Gastroesophageal sphincter (tissue), 4 donors: Measurements from ENCODE around the gene SPTBN5. TPM values are rescaled to one million over a fixed set of nuclear protein-coding genes. Genes with fewer than 3 reads are reported as not detected.

Experiments used
- ATAC-seq: fragments of 150-250 bp; one replicate; pipeline ENCODE4 v1.9.1; 2016; ENCODE audit warnings: mild to moderate bottlenecking, moderate library complexity
- H3K27ac ChIP-seq, 4 donors: fragments of 200-600 bp; sonication (generic) in 3 of 4; 1 replicate in 3 of 4; 2 replicates in 1 of 4; pipeline ENCODE4 v1.5.1; 2016 to 2019
- H3K27me3 ChIP-seq: fragments of 200-600 bp; sonication (generic); one replicate; pipeline ENCODE4 v1.5.1; 2019
- H3K36me3 ChIP-seq, 2 donors: fragments of 200-600 bp; sonication (generic); one replicate each; pipeline ENCODE4 v1.5.1; 2019; ENCODE audit warnings: control low read depth in 1 of 2
- H3K4me1 ChIP-seq, 3 donors: fragments of 200-600 bp; sonication (generic); 1 replicate in 2 of 3; 2 replicates in 1 of 3; pipeline ENCODE4 v1.5.1; 2016 to 2019; ENCODE audit warnings: control low read depth in 2 of 3
- H3K4me3 ChIP-seq, 2 donors: fragments of 200-600 bp; sonication (generic); one replicate each; pipeline ENCODE4 v1.5.1; 2019; ENCODE audit warnings: mild to moderate bottlenecking in 1 of 2, moderate library complexity in 1 of 2
- H3K9me3 ChIP-seq, 3 donors: fragments of 200-600 bp; sonication (generic); one replicate each; pipeline ENCODE4 v1.5.1; 2017 to 2019; ENCODE audit warnings: control low read depth in 2 of 3
- EP300 ChIP-seq: sonication (generic); formaldehyde crosslinking; IDR thresholded peaks from one replicate; pipeline ENCODE4 v1.6.1; 2017; ENCODE audit warnings: antibody characterized with exemption, mild to moderate bottlenecking
- POLR2A ChIP-seq, 2 donors: fragments of 450-650 bp; IDR thresholded peaks; one replicate each; pipeline ENCODE4 v1.6.1; 2017; ENCODE audit warnings: antibody characterized with exemption in 2 of 2, mild to moderate bottlenecking in 2 of 2, moderate library complexity in 1 of 2
- POLR2AphosphoS5 ChIP-seq: sonication (generic); formaldehyde crosslinking; IDR thresholded peaks from one replicate; pipeline ENCODE4 v1.6.1; 2017; ENCODE audit warnings: antibody characterized with exemption
- WGBS, 2 donors: methylation state at CpG; one replicate each; pipeline ENCODE4 v1.1.5; 2018; ENCODE audit warnings: low coverage in 1 of 2; 5-methylcytosine and 5-hydroxymethylcytosine counted together
- total RNA-seq, 4 donors: library from RNA; depleted of rRNA; stranded (reverse); fragments of >200 nt; gene quantifications; one replicate each; pipeline ENCODE4 v1.1.0, GENCODE V29; 2016
- TF ChIP-seq, protein P1 (sequence below), 4 experiments: fragments of 200-600 bp in 2 of 4; fragments of 450-650 bp in 2 of 4; sonication (generic) in 1 of 4; IDR thresholded peaks; one replicate each; pipeline ENCODE4 v1.5.1; 2017 to 2019; ENCODE audit warnings: antibody characterized with exemption in 4 of 4, mild to moderate bottlenecking in 2 of 4, moderate library complexity in 2 of 4

Gene SPTBN5
- total RNA-seq, 4 donors from 2014 or later: 0.13 to 0.93 (median 0.38) TPM

DNA sequence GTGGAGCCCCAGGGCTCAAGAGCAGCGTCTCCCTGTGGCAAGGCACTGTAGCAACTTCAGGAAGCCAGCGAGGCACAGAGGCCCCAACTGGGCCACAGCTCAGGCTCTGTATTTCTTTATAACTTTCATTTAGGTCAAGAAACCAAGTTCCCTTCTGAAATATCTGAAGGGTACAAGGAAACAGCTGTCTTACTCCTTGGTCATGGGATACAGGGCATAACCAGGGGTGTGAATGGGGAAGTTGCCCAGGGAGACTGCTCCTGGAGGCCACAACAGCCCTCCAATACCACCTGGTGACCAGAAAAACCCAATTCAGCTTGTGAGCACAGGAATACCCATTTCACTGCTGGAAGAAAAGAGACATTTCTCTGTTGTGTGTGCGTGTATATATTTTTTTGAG is 13.3 kb upstream of the SPTBN5 start:
- 83 to 100% methylated on average over 1 of the region's 3 CpGs for WGBS, 2 donors
- peak overlapping the region in 1 of 4 donors; percentile 37 for H3K27ac ChIP-seq
- ATAC-seq: peak; percentile 31
- H3K4me3 ChIP-seq: no peak overlapping the region
- H3K27me3 ChIP-seq: no peaks in the 10 kb centered on the region
- TF ChIP-seq EP300 (no peak), POLR2AphosphoS5 (no peak), POLR2A (IDR thresholded peaks at IDR 0.05) (no peak)
- TF ChIP-seq, protein P1, sequence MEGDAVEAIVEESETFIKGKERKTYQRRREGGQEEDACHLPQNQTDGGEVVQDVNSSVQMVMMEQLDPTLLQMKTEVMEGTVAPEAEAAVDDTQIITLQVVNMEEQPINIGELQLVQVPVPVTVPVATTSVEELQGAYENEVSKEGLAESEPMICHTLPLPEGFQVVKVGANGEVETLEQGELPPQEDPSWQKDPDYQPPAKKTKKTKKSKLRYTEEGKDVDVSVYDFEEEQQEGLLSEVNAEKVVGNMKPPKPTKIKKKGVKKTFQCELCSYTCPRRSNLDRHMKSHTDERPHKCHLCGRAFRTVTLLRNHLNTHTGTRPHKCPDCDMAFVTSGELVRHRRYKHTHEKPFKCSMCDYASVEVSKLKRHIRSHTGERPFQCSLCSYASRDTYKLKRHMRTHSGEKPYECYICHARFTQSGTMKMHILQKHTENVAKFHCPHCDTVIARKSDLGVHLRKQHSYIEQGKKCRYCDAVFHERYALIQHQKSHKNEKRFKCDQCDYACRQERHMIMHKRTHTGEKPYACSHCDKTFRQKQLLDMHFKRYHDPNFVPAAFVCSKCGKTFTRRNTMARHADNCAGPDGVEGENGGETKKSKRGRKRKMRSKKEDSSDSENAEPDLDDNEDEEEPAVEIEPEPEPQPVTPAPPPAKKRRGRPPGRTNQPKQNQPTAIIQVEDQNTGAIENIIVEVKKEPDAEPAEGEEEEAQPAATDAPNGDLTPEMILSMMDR (IDR thresholded peaks at IDR 0.05): no peak
- H3K36me3 ChIP-seq: peaks cover 0 to 48% of the 10 kb centered on the region in 2 donors
- H3K9me3 ChIP-seq: no peaks in the 10 kb centered on the region
- H3K4me1 ChIP-seq: peaks cover 0 to 22% (median 0%) of the 10 kb centered on the region in 3 donors

DNA sequence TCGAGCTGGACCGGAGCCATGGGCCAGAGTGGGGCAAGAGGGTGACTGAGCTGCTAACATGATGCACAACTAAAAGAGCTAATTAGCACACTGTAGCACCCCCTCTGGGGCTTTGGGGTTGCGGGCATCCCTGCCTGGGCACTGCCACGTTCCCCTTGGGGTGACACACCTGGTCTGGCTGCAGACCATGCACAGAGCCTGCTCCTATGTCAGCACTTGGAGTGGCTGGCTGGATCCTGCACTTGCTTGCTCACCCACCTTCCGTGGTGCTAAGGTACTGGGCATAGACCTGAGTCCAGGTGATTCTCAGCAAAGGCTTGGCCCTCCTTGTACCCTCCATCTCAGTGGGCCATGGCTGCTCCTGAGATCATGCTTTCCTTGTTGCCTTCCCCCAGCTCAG is 12.8 kb upstream of the SPTBN5 start:
- WGBS, 2 donors: 90% methylated on average over 2 of the region's 5 CpGs; no CpG with 5 or more reads in 1 of the 2 donors
- TF ChIP-seq, protein P1 (IDR thresholded peaks at IDR 0.05): no peak
- TF ChIP-seq EP300 (no peak), POLR2AphosphoS5 (no peak), POLR2A (IDR thresholded peaks at IDR 0.05) (no peak)
- peaks cover 0 to 18% (median 0%) of the 10 kb centered on the region in 3 donors for H3K4me1 ChIP-seq
- no peak for ATAC-seq
- peak overlapping the region in 1 of 4 donors; percentile 37 for H3K27ac ChIP-seq
- no peaks in the 10 kb centered on the region for H3K27me3 ChIP-seq
- H3K9me3 ChIP-seq: no peaks in the 10 kb centered on the region
- no peak overlapping the region for H3K4me3 ChIP-seq
- H3K36me3 ChIP-seq: peaks cover 0 to 54% of the 10 kb centered on the region in 2 donors

DNA sequence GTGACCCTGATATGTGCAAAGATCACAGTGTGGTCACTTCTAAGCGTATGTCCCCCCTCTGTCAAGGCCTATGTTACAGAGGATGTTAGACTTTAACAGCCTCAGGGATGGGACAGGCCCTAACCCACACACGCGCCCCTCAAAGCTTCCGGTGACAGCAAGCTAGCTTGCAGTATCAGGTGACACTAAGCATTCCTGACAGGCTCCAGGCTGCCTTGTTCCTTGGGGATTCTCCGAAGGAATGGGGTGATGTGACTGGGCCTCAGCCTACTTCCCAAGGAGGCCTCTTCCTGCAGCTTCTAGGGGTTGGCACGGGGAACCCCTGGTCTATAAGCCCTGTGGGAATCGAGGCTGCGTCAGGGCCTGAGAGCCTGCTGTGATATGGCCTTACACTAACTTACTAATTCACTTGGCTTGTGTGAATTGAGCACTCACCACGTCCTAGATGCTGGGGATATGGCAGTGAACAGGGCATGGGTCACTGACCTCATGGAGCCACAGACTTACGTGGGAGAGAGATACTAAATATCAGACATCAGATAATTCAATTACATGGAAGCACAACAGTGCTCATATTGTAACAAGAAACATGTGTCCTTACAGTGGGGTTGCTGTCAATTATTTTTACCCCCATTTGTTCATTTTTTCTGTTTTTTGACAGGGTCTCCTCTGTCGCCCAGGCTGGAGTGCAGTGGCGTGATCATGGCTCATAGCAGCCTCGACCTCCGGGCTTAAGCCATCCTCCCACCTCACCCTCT is 11.4 kb upstream of the SPTBN5 start:
- Histone ChIP-seq H3K36me3 (peaks cover 0 to 68% of the 10 kb centered on the region in 2 donors), H3K4me1 (peaks cover 0 to 15% (median 0%) of the 10 kb centered on the region in 3 donors), H3K4me3 (no peak overlapping the region), H3K9me3 (no peaks in the 10 kb centered on the region), H3K27ac (peak overlapping the region in 1 of 4 donors; percentile 14), H3K27me3 (no peaks in the 10 kb centered on the region)
- 86 to 90% methylated on average over 6 of the region's 14 CpGs for WGBS, 2 donors
- ATAC-seq: no peak
- TF ChIP-seq POLR2AphosphoS5 (no peak), POLR2A (IDR thresholded peaks at IDR 0.05) (no peak), EP300 (no peak)
- TF ChIP-seq, protein P1 (IDR thresholded peaks at IDR 0.05): no peak

DNA sequence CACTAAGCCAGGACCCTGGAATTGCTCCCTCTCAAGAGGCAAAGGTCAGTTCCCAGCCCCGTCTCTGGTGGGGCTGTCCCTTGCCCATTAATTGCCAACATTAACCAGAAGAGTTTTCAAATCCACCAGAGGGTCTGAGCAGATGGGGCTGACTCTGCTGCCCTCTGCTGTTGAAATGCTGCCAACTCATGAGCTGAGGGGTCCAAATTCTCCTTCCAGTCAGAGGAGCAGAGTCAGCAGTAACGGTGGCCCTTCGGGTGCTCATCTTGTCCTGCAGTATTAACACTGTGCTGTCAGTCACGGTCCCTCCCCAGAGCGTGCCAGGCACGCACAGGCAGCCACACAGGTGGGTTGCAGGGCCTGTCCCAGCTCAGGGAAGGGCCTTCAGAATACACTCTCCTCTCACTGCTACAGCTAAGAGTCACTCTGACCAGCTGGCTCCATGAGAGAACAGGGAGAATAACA is 10.7 kb upstream of the SPTBN5 start:
- no peaks in the 10 kb centered on the region for H3K27me3 ChIP-seq
- peak overlapping the region in 1 of 4 donors; percentile 14 for H3K27ac ChIP-seq
- ATAC-seq: peak; percentile 56
- peaks cover 0 to 69% of the 10 kb centered on the region in 2 donors for H3K36me3 ChIP-seq
- TF ChIP-seq, protein P1 (IDR thresholded peaks at IDR 0.05): peak in 3 of 4 experiments; percentile 60 to 81 (median 71)
- TF ChIP-seq POLR2AphosphoS5 (peak; percentile 32), POLR2A (IDR thresholded peaks at IDR 0.05) (no peak), EP300 (no peak)
- no peaks in the 10 kb centered on the region for H3K9me3 ChIP-seq
- H3K4me1 ChIP-seq: peaks cover 0 to 15% (median 0%) of the 10 kb centered on the region in 3 donors
- no peak overlapping the region for H3K4me3 ChIP-seq
- WGBS, 2 donors: 8% methylated on average over 5 of the region's 6 CpGs; no CpG with 5 or more reads in 1 of the 2 donors
